KOPT-K1 (cell line): Measurements from ENCODE around the gene MYADML2.

Source experiments
- H3K27ac ChIP-seq: fragments of 200-600 bp; sonication (generic); 2 replicates; pipeline ENCODE4 v1.5.1; 2016; ENCODE audit warnings: antibody characterized with exemption, mild to moderate bottlenecking, low read depth, low read length; ENCODE audit not compliant: poor library complexity, severe bottlenecking
- H3K36me3 ChIP-seq: fragments of 200-600 bp; sonication (generic); 2 replicates; pipeline ENCODE4 v1.5.1; 2017; ENCODE audit warnings: antibody characterized with exemption, mild to moderate bottlenecking, low read length, moderate library complexity; ENCODE audit not compliant: insufficient read depth
- H3K9me3 ChIP-seq: fragments of 200-600 bp; sonication (generic); 2 replicates; pipeline ENCODE4 v1.5.1; 2017; ENCODE audit warnings: antibody characterized with exemption, low read length, mild to moderate bottlenecking; ENCODE audit not compliant: insufficient read depth, poor library complexity, severe bottlenecking

The MYADML2 gene

DNA sequence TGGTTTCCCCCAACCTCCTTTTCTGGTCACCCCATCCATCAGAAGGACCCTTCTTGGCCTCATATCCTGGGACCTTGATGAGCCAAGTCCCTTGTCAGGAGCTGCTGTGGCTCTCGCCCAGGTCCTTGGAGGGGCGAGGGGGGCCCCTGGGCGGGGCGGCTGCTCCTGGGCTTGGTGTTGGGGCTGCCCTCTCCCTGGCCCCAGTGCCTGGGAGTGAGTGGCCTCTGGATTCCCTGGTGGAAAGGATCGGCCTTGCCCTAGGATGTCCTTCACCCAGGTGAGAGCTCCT, 20.2 kb upstream of the MYADML2 start:
- peaks cover 2% of the 10 kb centered on the region for H3K9me3 ChIP-seq
- no peaks in the 10 kb centered on the region for H3K36me3 ChIP-seq
- peak overlapping the region; percentile 56 for H3K27ac ChIP-seq

DNA sequence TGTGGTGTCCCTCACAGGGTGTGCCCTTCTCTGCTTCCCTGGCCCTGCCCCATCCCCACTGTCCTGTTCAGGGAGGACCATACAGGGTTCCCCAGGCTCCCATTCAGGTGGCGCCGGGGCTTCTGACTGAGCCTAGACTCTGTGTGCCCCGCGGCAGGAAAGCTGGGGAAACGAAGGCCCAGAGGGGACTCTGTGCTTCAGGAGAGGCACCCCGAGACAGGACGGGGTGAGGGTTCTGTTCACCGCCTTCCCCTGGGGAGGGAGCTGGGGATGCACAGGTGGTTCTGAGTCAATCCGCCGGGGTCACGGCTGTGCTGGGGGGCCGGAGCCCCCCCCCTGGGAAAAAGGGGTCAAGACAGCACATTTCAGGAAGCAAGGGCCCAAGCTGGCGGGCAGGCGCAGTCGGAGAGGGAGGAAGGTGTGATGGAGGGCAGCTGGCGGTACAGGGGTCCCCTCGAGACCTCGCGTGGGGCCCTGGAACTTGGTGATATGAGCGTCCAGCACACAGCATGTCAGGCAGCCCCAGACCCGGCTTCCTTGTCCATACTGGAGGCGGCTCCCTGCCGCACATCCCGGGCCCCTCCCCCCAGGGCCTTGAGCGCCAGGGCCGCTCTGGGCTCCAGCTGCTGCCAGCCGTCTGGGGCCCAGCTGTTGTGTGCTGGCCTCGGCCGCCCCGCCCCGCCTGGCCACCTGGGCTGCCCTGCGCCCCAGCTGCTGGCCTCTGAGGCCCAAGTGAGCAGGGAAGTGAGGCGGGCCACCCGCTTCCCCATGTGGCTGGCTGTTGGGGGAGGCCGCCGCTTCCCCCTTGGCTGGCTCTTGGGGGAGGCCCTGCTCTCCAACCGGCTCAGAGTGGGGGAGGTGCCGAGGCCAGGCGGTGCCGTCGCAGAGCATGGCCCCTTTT, 19.6 kb upstream of the MYADML2 start:
- Histone ChIP-seq H3K27ac (no peak overlapping the region), H3K9me3 (no peaks in the 10 kb centered on the region), H3K36me3 (no peaks in the 10 kb centered on the region)

DNA sequence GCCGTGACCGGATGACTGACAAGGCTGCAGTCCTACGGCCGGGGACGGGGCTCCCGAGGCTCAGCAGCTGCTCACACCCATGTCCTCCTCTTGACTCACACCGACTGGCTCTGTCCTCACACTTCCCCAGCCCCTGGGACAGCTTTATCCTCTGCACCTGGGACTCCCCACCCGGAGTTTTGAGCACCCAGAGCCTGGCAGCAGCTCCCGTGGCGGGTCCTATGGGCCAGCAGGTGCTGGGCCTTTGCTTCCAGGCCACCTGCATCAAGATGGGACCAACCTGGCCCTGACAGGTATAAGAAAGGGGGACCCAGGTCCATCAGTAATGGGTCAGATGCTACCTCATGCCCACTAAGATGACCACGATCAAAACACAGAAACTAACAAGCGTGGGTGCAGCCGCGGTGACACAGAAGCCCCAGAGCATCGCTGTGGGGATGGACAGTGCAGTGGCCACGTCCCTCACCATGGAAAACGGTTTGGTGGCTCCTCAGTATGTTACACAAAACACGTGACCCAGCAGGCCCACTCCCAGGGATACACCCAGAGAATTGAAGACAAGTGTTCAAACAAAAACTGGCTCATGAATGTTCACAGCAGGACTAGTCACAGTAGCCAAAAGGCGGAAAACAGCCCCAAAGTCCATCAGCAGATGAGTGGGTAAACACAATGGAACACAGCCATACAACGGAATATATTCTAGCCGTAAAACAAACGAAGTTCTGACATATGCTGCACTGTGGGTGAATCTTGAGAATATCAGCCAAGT, 17.2 kb upstream of the MYADML2 start:
- Histone ChIP-seq H3K36me3 (no peaks in the 10 kb centered on the region), H3K27ac (no peak overlapping the region)

DNA sequence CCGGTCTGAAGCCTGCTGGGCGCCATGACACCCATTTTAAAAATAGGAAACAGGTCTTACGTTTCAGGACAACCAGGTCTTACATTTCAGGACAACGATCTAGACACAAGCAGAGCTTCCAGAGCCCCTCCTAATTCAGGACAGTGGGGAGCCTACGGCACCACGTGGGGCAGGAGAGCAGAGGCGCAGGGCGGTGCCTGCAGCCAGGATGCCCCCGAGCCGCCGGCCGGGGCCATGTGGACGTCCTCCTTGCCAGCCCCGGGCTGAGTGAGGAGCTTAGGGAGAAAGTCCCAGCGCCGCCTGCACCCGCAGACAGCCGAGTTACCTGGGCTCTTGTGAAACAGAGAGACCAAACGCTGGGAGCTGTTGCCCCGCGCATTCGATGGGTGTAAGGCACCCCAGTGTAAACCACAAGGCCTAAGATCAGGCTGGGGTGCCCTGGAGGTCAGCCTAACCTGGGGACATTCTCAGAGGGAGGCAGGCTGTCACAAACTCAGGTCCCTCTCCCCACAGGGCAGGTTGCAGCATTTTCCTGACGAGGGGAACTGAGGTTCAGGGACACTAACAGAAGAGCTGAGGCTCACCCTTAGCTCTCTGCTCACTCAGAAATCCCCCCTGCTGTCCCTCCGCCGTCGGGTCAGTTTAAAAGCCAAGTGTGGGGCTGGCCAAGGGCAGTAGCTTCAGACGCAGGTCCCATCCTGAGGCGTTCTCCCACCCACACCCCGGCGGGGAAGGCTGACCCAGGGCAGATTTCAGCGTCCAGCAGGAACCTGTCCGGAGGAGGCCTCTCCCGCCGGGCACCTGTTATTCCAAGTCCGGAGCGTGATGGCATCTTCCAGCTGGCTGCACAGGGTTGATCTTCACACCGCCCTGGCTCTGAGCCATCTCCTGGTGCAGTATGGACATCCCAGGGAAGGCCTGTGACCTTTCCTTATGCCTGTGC, 15.7 kb upstream of the MYADML2 start:
- Histone ChIP-seq H3K27ac (no peak overlapping the region), H3K36me3 (no peaks in the 10 kb centered on the region), H3K9me3 (no peaks in the 10 kb centered on the region)

More for the DNA sequence above, 17.2 kb upstream of the MYADML2 start:
- H3K9me3 ChIP-seq: no peaks in the 10 kb centered on the region

DNA sequence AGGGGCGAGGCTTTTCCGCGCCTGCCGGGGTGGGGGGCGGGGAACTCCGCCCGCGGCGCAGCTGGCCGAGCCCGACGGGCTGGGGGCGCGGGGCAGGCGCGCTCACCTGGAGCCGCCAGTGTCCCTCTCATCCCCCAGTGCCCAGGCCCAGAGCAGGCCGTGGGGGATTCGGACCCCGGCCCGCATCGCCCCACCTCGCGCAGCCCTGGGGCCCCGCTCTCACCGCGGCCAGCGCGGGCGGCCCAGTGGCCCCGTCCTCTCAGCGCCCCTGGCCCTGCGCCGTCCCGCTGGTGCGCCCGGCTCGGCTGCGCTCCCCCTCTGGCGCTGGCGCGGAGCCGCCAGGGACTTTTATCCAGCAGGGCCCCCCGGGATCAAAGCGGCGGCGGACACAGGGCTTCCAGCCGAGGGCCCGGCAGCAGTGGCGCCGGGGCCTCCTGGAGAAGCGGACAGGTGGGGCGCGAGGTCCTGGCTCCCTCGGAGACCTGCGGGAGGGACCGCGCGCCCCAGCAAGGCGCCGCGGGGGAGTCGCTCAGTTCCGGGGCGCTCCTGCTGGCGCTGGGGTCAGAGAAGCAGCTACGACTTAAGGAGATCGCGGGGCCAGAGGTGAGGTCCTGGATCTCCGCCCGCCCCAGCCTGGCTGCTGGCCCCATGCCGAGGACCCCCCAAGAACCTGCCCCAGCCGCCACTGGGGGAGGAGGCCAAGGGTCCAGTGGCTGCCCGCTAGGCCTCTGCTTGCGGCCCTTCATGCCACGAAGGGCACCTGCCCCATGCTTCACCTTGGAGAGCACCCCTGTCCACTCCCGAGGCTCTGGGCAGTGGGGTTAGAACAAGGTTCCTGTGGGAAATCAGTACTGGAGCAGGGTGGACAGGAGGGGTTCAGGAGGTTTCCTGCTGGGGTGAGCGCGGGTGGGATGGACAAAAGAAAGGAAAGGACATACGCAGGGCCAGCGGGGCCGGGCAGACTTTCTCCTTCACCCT, 14.8 kb upstream of the MYADML2 start:
- Histone ChIP-seq H3K36me3 (no peaks in the 10 kb centered on the region), H3K9me3 (no peaks in the 10 kb centered on the region), H3K27ac (no peak overlapping the region)

DNA sequence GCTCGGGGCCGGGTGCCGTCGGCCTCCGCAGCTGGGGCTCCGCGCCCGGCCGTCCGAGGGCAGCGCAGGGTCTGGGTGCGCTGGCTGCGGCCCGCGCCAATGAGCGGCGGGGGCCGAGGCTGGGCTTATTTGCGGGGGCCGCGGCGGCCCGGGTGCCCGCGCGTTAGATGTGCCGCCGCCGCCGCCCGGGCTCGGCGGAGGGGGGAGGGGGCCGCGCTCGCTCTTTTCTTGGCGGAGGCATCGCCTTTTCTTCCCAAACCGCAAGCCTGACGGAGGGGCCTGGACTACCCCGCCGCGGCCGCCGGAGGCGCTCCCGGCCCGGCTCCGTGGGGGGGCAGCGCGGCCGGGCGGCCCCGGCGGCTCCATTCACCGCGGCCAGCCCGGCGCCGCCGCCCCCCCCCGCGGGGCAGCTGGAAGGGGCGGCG, 14.1 kb upstream of the MYADML2 start, which contains the start of gene NOTUM:
NOTUM (minus strand) TSS at position 101 of the 425 bp plus-strand sequence. CDS start 278 bp downstream, outside the sequence.
- no peaks in the 10 kb centered on the region for H3K36me3 ChIP-seq
- H3K27ac ChIP-seq: no peak within 1 kb of the TSS
- no peaks in the 10 kb centered on the region for H3K9me3 ChIP-seq

DNA sequence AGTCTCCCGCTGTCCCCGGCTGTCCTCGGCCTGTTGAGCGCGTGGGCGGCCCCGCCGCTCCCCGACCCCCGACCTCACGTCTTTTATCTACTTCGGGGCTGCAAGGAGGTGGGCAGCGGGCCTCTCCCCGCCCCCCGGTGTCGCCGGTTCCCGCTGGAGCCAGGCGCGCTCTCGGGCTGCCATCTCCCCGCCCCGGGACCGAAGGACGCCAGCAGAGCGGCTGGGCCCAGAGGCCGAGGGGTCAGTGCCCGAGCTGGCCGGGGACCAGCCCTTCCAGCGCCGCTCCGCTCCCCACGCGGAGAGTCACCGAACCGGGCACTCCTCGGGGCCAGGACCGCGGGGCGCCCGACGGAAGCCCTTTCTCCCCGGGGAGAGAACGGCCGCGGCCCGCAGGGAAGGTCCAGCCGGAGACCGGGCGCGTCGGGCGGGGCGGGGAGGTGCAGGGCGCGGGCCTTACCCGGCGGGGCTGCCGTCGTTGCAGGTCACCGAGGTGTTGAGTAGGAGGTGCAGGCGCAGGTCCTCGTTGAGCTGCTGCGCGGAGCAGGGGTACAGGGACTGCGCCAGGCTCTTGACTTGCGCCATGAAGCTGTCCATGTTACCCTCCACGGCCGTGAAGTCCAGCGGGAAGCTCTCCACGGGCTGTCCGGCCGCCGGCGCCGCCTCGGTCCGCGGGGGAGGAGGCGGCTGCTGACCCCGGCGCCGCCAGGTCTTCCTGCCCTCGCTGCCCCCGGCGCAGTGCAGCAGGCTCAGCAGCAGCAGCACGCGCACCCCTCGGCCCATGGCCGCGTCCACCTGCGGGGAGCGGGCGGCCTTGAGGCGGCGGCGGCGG, 13.3 kb upstream of the MYADML2 start:
- Histone ChIP-seq H3K9me3 (no peaks in the 10 kb centered on the region), H3K27ac (no peak overlapping the region), H3K36me3 (no peaks in the 10 kb centered on the region)

DNA sequence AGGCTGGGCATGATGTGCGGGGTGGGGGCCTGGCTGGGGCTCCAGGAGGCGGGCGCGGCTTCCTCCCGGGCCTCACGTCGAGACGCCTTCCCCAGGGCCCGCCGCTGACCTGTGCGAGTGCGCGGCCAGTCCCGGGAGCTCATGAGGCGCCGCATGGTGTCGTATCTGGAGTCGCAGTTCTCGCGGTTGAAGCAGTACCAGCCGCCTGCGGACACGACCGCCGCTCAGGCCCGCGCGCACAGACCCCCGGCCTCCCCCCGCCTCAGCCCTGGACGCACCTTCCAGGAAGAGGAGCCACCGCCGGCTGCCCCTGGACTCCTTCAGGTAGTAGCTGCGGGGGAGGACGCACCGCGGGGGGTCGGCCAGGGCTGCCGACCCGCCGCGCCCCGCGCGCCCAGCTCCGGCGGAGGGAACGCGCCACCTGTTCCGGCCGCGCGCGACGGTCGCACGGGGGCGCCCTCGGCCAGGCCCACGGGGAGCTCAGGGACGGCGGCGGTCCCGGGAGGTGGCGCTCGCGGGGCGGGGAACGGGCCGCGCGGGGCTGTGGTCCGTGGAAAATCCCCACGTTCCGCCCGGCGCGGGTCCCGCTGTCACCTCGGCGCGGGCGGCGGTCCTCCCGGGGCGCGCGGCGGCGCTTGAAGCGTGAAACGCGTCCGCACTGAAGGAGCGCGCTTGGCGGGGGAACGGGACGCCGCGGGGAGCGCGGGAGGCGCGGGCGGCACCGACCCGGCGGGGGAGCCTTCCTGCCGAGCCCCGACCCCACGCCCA, 12.5 kb upstream of the MYADML2 start:
- Histone ChIP-seq H3K36me3 (no peaks in the 10 kb centered on the region), H3K27ac (no peak overlapping the region), H3K9me3 (no peaks in the 10 kb centered on the region)

DNA sequence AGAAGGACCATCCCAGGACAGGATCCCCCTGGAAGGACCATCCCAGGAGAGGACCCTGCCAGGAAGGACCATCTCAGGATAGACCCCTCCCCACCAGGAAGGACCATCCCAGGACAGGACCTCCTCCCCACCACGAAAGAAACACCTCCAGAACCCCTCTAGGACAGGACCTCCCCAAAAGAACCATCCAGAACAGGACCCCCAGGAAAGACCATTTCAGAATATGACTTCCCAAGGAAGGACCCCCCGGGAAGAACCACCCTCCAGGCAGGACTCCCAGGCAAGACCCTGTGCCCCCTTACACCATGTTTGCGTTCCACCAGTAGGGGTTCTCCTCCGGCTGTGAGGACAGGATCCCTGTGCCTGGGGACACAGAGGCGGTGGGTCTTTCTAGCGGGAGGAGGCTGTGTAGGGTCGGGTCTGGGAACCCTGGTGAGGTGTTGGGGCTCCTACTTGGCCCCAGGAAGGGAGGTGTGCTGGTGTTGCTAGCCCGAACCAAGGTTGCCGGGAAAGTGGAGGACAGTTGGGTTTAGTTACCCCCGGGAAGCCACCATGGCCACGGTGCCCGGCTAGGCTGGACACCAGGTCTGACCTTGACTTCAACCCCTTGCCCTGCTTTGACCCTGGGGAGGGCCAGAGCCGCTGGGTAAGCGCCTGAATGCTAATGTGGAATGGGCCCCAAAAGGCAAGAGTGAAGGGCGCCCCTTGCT, 11.8 kb upstream of the MYADML2 start:
- H3K9me3 ChIP-seq: no peaks in the 10 kb centered on the region
- H3K27ac ChIP-seq: no peak overlapping the region

DNA sequence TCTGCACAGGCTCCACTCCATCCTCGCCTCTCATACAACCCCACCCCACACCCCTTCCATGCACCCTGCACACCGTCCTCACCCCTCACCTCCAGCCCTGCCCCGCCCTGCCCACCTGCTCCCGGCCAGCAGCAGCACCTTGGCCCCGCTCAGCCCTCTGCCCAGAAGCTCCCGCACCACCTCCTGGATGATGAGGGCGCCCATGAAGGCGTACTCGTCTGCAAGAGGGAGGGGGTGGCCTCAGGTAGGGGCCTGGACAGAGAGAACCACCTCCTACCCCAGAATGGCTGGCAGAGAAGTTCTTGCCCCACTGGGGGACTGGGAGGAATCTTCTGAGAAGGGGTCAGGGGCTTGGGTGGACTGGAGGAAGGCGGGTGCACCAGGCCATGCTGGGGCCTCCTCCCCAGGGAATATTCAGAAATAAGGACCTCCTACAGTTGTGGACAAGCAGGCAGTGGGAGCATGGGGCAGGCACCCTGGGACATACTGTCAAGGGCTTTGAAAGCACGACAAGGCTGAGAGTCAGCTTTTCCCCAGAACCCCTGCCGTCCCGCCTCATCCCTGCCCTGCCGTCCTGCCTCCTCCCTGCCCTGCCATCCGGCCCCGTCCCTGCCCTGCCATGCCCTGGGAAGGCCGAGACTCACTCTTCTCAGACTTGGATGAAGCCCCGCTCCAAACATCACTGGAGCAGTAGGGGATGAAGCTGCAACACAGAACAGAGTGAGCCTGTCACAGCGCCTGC, 10.8 kb upstream of the MYADML2 start:
- Histone ChIP-seq H3K9me3 (no peaks in the 10 kb centered on the region), H3K27ac (no peak overlapping the region), H3K36me3 (no peaks in the 10 kb centered on the region)

More for the DNA sequence above, 11.8 kb upstream of the MYADML2 start:
- no peaks in the 10 kb centered on the region for H3K36me3 ChIP-seq

DNA sequence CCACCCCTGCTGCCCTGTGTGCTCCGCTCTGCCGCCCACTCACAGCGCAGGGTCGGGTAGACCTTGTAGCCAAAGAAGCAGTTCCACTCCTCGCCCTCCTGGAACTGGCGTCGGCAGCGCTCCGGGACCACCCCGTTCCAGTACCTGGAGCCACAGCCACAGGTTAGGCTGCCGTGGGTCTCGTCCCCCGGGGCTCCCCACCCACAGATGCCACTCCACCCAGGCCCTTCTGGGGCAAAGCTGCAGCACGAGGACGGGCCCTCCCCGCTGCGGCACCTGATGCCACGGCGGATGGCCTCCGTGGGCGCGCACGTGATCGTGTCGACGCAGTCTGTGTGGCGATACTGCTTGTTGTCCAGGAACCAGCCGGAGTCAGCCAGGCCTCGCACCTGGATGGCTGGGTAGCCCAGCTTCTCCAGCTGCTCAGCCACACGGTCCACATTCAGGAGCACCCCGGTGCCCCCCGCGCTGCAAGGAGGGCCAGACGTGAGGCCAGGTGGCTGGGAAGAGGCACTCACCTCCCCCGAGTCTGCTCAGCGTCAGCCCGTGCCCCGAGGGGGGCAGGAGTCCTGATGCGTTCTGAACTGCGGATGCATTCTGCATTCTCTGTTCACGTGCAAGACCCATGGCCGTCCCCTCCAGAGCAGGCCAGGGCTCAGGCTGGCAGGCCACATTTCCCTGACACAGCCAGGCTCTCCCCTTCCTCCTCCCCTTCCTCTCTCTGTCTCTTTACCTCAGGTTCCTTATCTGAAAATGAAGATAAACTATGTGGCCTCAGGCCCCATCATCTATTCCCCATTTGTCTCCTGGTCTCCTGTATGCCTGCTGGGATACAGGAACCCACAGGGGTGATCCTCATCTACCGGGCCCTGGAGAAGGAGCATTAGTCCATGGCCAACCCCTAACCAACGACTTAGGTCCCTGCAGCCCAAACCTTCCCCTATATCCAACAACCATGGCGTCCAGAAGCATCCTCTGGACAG, 9.9 kb upstream of the MYADML2 start:
- no peaks in the 10 kb centered on the region for H3K36me3 ChIP-seq
- no peaks in the 10 kb centered on the region for H3K9me3 ChIP-seq
- H3K27ac ChIP-seq: no peak overlapping the region
